A673 (cell line): ENCODE results near the gene GPER1.

Experiments
- EZH2 ChIP-seq: fragments of 200-600 bp; sonication (generic); IDR thresholded peaks from 2 replicates; pipeline ENCODE4 v1.6.1; 2017; ENCODE audit warnings: borderline replicate concordance, low read depth, mild to moderate bottlenecking, mixed read lengths, antibody characterized with exemption, low read length; ENCODE audit not compliant: poor library complexity, severe bottlenecking
- TF ChIP-seq, protein P1 (sequence below): fragments of 300-800, 200-600 bp; sonication (generic); conservative IDR thresholded peaks from 2 replicates; pipeline ENCODE4 v1.5.1; 2017; ENCODE audit warnings: low read depth, mild to moderate bottlenecking, antibody characterized with exemption, low read length, moderate library complexity, mixed read lengths

DNA sequence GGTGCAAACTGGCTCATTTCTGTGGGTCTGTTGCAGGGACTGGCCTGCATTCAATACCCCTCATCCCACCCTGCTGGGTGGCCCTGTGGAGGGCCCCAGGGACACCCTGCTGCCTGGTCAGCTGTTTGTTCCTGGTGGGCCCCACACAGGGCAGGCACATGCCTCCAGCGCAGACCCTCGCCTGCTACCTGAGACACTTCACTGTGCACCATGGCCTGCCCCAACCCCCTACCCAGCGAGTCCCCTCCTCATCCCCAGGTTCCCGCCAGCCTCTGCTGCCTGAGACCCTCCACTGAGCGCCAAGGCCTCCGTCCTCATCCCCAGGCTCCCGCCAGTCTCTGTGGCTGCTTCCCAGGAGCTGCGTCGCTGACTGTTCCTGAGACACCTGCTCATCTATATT is 26.7 kb upstream of the GPER1 start:
- TF ChIP-seq, protein P1, sequence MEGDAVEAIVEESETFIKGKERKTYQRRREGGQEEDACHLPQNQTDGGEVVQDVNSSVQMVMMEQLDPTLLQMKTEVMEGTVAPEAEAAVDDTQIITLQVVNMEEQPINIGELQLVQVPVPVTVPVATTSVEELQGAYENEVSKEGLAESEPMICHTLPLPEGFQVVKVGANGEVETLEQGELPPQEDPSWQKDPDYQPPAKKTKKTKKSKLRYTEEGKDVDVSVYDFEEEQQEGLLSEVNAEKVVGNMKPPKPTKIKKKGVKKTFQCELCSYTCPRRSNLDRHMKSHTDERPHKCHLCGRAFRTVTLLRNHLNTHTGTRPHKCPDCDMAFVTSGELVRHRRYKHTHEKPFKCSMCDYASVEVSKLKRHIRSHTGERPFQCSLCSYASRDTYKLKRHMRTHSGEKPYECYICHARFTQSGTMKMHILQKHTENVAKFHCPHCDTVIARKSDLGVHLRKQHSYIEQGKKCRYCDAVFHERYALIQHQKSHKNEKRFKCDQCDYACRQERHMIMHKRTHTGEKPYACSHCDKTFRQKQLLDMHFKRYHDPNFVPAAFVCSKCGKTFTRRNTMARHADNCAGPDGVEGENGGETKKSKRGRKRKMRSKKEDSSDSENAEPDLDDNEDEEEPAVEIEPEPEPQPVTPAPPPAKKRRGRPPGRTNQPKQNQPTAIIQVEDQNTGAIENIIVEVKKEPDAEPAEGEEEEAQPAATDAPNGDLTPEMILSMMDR: no peak
- no peak for TF ChIP-seq EZH2
